Hippocampal formation (tissue), 2 donors: ENCODE results near the gene SMIM23.

Source experiments
- DNase-seq, 2 donors: peaks; one replicate each; lab custom pipeline; 2025; lab: John Stamatoyannopoulos, UW

Gene SMIM23

DNA sequence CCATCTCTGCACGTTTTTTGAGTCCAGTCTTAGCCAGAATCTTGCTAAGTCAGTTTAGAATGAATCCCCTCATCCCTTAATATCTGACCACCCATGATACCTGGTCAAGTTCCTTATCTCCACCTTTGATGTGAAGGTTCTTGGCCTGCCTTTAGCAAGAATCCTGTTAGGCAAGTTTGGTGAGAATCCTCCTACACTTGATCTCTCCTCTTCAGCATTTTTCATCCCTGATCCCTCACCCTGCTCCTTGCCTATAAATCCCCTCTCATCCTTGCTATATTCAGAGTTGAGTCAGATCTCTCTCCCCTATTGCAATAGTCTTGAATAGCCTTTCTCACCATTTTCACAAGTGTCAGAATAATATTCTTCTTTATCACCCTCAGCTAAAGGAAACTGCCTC lies 31.0 kb downstream of the SMIM23 start:
- DNase-seq = no peak

DNA sequence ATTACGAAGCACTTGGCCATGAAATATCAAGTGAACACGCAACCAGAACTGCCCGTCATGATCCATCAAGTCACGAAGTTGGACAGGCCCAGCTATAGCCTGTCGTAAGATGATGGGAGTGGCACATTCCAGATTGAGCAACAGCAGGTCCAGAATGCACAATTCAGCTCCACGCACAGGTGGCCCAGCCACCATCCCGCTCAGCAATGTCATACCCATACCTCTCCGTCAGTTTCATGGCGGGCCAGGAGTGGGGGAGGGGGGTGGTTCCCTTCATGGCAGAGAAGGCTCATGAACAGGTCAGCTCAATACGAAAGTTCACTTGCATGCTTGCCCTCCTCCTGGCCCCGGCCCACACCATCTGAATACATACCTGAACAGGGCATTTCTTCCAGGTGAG lies 34.9 kb downstream of the SMIM23 start:
- DNase-seq = no peak

DNA sequence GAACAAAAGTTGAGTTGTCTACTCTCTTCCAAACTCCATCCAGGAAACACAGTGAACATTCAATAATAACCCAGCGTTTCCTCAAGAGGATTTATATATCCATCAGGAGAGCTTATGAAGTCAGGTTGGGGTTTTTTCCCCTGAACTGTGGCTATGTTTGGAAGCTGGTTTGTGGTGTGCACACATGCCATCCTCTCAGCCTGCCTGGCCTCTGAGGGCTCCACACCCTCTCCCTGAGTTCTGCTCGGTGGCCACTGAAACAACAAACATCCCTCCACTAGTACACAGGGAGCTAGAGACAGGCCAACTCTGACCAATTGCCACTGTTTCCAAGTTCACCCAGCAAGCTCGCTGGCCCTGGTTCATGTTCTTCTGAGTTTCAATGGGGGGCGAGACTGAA lies 35.7 kb downstream of the SMIM23 start:
- DNase-seq = no peak

DNA sequence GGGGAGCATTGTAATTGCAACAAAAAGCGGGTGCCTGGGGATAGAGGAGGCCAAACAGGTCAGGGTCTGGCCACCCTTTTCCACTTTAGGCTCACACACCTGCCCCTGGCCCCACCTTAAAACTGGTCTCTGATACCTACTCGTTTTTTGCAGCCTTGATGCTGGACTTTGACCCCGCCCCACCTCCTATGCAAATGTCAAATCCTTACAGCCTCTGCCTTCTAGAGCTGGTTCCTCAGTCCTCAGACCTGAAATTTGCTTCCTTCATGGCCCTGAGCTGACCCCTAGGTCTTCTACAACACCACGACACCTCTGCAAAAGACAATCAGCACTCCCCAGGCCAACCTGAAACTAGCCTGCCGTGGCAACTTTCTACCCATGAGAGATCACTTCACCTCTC lies 37.7 kb downstream of the SMIM23 start:
- DNase-seq = no peak

DNA sequence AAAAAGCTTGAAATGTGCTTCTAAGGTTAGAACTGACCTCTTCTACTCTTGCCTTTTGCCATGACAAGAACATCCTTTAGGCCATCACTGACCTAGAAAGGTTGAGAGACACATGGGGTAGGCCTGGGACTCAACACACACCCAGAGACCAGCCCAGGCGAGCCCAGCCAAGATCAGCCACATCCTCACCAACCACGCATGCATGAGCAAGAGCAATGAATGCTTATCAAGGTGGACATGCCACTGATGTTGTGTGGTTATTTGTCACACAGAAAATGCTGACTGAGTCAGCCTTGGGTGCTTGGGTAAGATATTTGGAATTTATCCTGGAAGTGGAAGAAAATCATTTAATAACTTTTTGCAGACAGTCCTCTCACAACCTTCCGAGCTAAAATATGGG lies 39.4 kb downstream of the SMIM23 start:
- DNase-seq = no peak

DNA sequence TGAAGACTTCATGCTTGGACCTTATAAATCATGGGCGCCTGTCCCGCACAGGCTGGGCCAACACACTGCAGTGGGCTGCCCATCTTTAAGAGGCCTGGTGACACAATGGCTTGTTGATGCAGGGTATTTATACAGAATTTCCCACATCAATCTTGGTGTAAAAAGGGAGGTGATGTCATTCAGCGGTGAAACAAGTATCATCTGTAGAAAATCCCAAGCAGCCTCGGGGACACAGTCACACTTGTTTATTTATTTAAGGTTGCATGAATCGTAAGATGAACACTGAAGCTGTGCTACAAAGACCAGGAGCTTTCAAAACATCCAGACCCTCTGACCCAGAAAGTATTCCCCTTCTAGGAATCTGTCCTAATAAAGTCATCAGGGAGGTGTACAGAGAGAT lies 40.5 kb downstream of the SMIM23 start:
- no peak for DNase-seq

DNA sequence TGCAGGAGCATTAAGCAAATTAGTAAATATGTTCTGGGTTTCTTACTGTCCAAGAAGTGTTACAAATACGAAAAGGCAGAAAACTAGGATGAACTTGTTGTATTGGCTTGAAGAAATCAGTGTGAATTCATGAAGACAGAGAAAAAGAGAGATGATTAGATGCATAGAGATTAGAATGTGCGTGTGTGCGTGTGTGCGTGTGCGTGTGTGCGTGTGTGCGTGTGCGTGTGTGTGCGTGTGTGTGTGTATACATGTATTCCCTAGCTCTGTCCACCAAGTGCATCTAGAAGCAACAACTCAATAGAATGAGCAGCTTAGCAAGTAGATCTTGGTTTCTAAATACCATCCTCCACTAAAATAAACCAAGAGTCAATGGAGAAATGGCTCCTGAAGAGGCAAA lies 41.5 kb downstream of the SMIM23 start:
- no peak for DNase-seq

DNA sequence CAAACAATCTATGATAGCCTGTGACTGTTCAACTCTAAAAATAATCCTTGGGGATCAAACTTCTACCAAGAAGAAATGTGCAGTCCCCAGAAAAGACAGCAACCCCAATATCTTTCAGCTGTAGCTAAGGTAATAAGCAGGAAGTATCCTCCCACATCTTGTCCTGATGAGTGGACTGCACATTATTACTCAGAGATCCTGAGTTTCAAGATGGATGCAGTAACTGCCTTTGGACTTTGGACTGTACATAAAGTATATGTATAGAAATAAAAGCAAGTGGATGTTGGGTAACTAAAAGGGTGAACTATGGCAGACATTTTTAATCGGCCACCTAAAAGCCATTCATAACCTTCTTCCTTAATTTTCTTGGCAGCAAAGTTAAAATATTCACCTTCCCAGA lies 45.1 kb downstream of the SMIM23 start:
- DNase-seq = no peak

DNA sequence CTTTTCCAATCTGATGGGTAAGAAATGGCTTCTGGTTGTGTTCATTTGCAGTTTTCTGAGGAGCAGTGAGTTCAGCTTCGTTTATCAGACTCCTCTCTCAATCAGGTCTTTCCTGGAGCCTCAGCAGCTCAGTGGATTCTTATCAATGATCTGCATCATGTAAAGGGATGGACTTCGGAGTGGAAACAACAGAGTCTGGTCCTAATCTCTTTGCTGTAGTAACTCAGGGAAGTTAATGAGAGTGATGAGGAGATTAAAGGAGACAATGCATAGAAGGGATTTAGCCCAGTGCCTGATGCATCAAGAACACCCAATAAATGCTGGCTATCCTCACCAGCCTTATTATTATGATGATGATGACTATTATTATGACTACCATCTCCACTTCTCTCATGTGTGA lies 47.2 kb downstream of the SMIM23 start:
- no peak for DNase-seq

DNA sequence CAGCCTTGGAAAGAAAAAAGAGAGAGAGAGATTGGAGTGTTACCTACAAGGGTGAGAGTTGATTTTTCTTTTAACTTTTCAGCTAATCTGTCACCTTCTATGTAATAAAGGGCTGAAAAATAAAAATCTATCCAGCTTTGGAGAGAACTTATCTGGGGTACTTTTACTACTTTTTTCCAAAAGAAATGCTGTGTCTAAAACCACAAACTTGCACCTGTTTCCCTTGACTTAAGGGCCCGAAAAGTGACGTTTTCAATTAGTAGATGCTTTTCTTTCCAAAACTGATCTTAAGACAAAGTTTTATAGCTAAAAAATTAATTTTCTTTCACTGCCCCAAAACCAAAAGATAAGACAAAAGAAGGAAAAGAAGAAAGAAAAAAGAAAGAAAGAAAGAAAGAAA lies 48.8 kb downstream of the SMIM23 start:
- DNase-seq = no peak

DNA sequence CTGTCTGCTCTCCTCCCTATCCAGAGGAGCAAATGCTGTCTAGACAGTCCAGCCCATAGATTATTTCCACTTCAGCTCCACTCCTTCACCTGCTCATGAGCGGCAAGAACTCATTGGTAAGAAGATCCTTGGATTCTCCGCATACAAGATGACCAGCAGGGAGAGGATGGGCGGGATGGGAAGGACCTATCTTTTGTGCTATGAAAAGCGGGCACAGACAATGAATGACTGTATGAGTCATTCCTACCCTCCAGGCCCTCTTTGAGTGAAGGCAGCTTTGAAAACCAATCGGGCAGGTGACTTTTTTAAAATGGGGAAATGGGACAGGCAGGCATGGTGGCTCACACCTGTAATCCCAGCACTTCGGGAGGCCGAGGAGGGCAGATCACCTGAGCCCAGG lies 49.4 kb downstream of the SMIM23 start:
- DNase-seq = no peak

DNA sequence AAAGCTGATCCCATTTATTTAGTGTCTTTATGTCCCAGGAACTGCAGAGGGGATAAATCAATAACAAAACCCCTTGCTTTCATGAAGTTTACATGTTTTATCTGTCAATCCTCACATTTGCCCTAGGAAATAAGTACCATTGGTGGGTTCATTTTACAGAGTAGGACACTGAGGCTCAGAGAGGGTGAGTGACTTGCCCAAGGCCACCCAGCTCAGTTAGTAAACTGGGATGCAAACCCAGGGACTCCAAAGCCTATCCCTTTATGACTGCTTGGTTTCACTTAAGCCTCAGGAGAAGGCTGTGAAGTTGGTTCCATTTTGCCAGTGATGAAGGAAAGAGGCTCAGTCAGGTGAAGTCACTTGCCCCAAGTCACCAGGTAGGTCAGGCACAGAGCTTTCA lies 51.9 kb downstream of the SMIM23 start:
- DNase-seq = no peak

DNA sequence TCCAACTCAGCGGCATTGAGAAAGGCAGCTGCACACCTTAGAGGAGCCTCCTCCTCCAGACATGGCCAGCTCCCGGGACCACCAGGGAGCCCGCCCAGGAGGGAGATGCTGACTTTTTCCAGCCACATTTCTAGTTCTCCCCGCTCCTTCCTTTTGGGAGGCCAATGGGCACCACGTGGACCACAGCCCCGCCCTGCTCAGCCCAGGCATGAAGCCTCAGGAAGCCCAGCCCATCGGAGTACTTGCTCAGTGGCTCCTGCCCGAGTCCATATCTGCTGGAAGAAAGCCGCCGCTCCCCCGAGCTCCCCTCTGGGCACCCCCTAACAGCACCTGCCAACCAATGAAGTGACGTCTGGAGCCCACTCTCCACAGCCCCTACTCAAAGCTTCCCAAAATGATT lies 52.4 kb downstream of the SMIM23 start:
- DNase-seq = no peak

DNA sequence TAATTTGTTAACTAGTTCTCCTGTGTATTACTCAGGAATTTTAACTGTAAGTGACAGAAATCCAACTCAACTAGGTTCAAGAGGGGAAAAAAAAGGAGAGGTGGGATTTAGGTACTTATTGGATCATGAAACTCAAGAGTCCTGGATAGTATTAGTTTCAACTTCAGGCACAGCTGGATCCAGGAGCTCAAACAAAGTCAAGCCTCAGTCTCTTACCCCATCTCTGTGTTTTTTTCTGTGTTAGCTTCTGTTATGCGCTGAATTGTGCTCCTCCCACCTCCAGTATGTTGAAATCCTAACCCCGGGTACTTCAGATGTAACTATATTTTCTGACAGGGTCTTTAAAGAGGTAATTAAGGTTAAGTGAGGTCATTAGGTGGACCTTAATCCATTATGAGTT lies 53.5 kb downstream of the SMIM23 start:
- DNase-seq = no peak

DNA sequence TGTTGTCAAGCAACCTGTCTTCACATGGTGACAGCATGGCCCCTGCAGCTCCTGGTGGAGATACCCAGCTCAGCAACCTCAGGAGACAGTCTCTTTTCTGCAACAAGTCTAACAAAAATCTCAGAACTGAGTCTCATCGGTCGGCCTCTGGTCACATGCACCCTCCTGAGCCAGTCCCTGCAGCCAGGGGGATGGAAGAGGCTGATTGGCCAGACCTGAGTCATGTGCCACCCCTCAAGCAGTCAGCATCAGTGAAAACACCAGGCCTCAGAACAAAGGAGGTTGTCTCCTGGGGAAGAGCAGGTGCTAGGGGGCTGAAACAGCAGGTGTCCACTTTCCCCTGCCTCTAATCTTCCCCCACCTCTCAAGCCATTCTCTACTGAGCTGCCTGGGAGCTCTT lies 54.4 kb downstream of the SMIM23 start:
- DNase-seq = no peak
